VCaP (cell line): ENCODE results near the gene SEC24B.
A peak's percentile ranks its signal among the peaks of the same experiment; 100 is the strongest.
"Not testable (repeated sequence)": the region's sequence is repeated elsewhere in the genome, so short reads cannot be mapped to it uniquely, and the experiment has no call there.

Experiments used
- H3K27ac ChIP-seq: fragments of 450-650 bp; 2 replicates; pipeline ENCODE4 v1.5.1; 2017
- TF ChIP-seq, protein P1 (sequence below): fragments of 450-650 bp; conservative IDR thresholded peaks from 2 replicates; pipeline ENCODE4 v1.5.1; 2017; ENCODE audit warnings: mild to moderate bottlenecking, moderate library complexity

The SEC24B gene

DNA sequence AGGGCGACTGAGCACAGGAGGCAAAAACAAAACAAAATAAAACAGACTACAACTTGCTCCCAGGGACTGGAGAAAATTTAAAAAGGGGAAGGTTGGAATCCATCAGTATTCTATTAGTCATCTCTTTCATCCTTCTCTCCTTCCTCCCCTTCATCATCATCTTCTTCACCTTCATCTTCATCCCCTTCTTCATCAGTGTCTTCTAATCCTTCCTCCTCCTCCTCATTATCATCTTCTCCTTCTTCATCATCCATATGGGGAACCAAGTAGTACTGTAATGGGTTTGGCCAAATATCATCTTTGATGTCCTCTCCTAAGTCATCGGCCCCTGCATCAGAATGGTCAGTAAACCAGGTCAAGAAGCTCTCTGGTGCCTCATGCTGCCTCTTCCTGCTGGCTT, 119.5 kb downstream of the SEC24B start:
- TF ChIP-seq, protein P1, sequence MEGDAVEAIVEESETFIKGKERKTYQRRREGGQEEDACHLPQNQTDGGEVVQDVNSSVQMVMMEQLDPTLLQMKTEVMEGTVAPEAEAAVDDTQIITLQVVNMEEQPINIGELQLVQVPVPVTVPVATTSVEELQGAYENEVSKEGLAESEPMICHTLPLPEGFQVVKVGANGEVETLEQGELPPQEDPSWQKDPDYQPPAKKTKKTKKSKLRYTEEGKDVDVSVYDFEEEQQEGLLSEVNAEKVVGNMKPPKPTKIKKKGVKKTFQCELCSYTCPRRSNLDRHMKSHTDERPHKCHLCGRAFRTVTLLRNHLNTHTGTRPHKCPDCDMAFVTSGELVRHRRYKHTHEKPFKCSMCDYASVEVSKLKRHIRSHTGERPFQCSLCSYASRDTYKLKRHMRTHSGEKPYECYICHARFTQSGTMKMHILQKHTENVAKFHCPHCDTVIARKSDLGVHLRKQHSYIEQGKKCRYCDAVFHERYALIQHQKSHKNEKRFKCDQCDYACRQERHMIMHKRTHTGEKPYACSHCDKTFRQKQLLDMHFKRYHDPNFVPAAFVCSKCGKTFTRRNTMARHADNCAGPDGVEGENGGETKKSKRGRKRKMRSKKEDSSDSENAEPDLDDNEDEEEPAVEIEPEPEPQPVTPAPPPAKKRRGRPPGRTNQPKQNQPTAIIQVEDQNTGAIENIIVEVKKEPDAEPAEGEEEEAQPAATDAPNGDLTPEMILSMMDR, result no peak
- H3K27ac ChIP-seq, result no peak overlapping the region

DNA sequence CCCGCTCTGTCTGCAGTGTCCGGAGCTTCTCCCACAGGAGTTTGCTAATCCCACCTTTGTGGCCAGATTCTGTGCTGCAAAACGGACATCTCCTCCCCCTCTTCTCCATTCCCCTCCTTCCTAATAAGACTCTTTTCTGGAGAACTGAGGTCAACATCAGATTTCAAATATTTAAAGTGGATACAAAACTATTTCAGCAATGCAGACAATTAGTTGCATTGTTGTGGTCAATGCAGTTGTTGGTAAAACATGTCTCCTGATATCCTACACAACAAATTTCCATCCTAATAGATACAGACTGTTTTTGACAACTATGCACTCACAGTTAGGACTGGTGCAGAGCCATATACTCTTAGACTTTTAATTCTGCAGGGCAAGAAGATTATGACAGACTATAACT, 121.4 kb downstream of the SEC24B start:
- no peak overlapping the region for H3K27ac ChIP-seq
- TF ChIP-seq, protein P1, result no peak

DNA sequence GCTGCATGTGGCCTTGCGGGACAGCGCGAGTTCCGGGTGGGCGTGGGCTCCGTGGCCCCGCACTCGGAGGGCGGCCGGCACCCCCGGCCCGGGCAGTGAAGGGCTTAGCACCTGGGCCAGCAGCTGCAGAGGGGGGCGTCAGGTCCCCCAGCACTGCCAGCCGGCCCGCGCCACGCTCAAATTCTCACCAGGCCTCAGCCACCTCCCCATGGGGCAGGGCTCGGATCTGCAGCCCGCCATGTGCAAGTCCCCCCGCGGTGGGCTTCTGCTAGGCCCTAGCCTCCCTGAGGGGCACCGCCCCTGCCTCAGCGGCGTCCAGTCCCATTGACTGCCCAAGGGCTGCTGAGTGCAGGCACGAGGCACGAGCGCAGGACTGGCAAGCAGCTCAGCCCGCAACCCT, 123.8 kb downstream of the SEC24B start:
- no peak overlapping the region for H3K27ac ChIP-seq
- TF ChIP-seq, protein P1, result no peak

DNA sequence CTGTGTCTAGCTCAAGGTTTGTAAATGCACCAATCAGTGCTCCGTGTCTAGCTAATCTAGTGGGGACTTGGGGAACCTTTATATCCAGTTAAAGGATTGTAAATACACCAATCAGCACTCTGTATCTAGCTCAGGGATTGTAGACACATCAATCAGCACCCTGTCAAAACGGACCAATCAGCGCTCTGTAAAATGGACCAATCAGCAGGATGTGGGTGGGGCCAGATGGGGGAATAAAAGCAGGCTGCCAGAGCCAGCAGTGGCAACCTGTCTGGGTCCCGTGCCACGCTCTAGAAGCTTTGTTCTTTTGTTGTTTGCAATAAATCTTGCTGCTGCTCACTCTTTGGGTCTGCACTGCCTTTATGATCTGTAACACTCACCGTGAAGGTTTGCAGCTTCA, 124.5 kb downstream of the SEC24B start:
- H3K27ac ChIP-seq, result not testable (repeated sequence)

DNA sequence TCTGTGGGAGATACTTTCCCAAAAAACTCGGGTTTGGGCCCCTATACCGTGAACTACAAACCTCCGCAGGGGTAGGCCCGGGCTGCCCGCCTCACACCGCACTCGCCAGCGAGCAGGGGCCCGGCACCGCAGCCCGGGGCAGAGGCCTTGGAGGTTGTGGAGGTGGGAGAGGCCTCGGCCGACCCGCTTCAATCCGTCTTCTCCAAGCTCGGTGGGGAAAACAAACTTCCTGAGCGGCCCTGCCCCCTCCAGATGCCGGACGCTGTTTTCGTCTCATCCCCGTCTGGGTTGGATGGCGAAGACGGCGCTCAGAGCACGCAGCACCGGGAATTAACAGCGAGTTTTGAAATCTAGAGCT, 126.0 kb downstream of the SEC24B start:
- H3K27ac ChIP-seq, result peak overlapping the region; percentile 40
- TF ChIP-seq, protein P1, result no peak

DNA sequence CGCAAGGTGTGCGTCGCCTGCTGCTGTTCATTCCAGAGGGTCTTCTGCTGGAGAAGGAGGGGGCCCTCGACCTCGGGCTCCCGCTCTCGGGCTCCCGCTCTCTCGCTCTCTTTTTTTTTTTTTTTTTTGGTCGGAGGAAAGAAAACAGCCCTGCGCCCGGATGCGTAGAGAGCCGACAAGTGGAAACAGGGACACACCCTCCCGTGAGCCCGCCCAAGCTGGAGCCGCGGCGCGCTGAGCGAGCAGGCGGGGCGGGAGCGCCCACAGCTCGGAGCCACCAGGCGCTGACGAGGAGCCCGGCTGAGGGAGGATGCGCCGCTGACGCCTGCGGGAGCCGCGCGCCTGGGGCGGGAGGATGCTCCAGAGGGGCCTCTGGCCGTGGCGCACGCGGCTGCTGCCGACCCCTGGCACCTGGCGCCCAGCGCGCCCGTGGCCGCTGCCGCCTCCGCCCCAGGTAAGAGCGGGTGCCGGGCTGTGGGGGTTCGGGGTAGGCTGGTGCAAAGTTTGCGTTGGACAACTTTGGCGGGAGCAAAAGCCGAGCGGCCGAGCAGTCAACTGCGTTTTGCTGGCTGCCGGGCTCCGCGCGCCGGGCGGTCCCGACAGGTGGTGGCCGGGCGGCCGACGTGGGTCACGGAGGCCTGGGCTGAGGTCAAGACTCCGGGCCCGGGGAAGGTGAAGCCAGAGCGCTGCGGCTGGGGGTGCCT, 126.5 kb downstream of the SEC24B start, which contains the start of gene MCUB:
MCUB (plus strand) TSS at position 264 of the 704 bp plus-strand sequence; CDS start at position 356, 92 bp downstream.
- TF ChIP-seq, protein P1, result 0 out of 2 replicates have a peak, but pooled peaks have one; percentile 7

DNA sequence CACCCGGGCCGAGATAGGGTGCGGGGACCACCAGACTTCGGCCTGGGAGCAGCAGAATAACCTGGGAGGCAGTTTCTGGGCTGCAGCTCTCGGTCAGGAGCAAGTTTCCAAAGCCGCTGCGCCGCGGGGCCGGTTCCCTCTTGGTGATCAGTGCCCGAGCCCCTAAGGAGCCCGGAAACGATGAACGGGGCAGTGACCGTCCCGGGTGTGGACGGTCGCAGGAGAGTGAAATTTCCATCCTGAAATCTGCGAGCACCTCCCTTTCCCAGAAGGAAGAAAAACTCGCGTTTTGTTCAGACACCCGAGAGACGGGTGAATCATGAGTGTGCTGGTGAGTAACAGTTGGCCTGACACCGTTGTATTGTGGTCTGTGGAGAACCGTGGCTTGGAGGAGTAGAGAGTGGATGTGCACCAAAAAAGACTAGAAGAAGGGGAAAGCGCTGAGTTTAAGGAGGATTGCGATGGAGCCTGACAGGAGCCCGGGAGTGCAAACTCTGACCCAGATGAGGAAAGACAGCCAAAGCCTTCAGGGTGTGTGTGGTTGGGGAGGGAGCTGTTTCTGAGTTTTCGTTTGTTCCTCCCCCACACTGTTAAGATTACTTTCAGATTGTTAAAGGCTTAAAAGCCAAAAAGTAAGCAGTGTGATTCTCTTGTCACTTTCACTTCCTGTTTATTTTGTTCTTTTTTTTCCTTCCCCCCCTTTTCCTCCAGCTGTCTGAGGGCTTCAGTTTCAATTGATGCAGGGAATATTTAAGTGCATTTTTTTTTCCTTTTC, 127.3 kb downstream of the SEC24B start:
- TF ChIP-seq, protein P1, result no peak
- H3K27ac ChIP-seq, result peak overlapping the region; percentile 40

More for the DNA sequence above, 126.5 kb downstream of the SEC24B start, which contains the start of gene MCUB:
- H3K27ac ChIP-seq, result peak within 1 kb of the TSS; percentile 40
